PFSK-1 (cell line): ENCODE measurements around the gene ITK.

Experiments used
- FOXP2 ChIP-seq: optimal IDR thresholded peaks from 2 replicates; pipeline ENCODE3; 2011; ENCODE audit warnings: borderline replicate concordance, control low read depth, inconsistent platforms; ENCODE audit not compliant: insufficient read depth; ENCODE audit errors: extremely low read length, extremely low read depth
- POLR2AphosphoS5 ChIP-seq: IDR thresholded peaks from 2 replicates; pipeline ENCODE4 v1.6.1; 2012; ENCODE audit warnings: low read depth, mild to moderate bottlenecking, control low read depth, low read length, moderate library complexity
- REST ChIP-seq, 2 experiments: IDR thresholded peaks; 2 replicates each; pipeline versions ENCODE4 v1.6.1 to v1.8.0; 2011 to 2012; ENCODE audit warnings: low read depth in 2 of 2, low read length in 2 of 2, control low read depth in 1 of 2, inconsistent platforms in 1 of 2, mild to moderate bottlenecking in 1 of 2, moderate library complexity in 1 of 2; ENCODE audit not compliant: insufficient read depth in 1 of 2
- SIN3A ChIP-seq: IDR thresholded peaks from 2 replicates; pipeline ENCODE4 v1.6.1; 2012; ENCODE audit warnings: mild to moderate bottlenecking, low read length, moderate library complexity, borderline replicate concordance; ENCODE audit not compliant: insufficient read depth
- TAF1 ChIP-seq: IDR thresholded peaks from 2 replicates; pipeline ENCODE4 v1.6.1; 2012; ENCODE audit warnings: low read length, control low read depth, borderline replicate concordance; ENCODE audit not compliant: insufficient read depth

Gene ITK

GRCh38 chr5:157273131-157273556 is 92.5 kb downstream of the ITK start:
- TF ChIP-seq REST (IDR thresholded peaks at IDR 0.05; ENCODE audit: insufficient read depth in 1 of 2, low read depth in 2 of 2, low read length in 2 of 2), result no peak

GRCh38 chr5:157275403-157275802 is 94.8 kb downstream of the ITK start:
- TF ChIP-seq REST (IDR thresholded peaks at IDR 0.05; ENCODE audit: insufficient read depth in 1 of 2, low read depth in 2 of 2, low read length in 2 of 2) (no peak), FOXP2 (no peak), SIN3A (no peak), POLR2AphosphoS5 (no peak), TAF1 (no peak)

- TF ChIP-seq TAF1, result no peak
- no peak for TF ChIP-seq POLR2AphosphoS5
- no peak for TF ChIP-seq REST (IDR thresholded peaks at IDR 0.05; ENCODE audit: insufficient read depth in 1 of 2, low read depth in 2 of 2, low read length in 2 of 2)
- no peak for TF ChIP-seq FOXP2
- no peak for TF ChIP-seq SIN3A
Observed at GRCh38 chr5:157278319-157279037, 97.8 kb downstream of the ITK start.

- TF ChIP-seq SIN3A (no peak), TAF1 (no peak), FOXP2 (no peak), POLR2AphosphoS5 (no peak), REST (IDR thresholded peaks at IDR 0.05; ENCODE audit: insufficient read depth in 1 of 2, low read depth in 2 of 2, low read length in 2 of 2) (no peak)
Observed at GRCh38 chr5:157279605-157280239, 99.1 kb downstream of the ITK start.

GRCh38 chr5:157280927-157281326 is 100.3 kb downstream of the ITK start:
- TF ChIP-seq SIN3A (no peak), TAF1 (no peak), POLR2AphosphoS5 (no peak), FOXP2 (no peak), REST (IDR thresholded peaks at IDR 0.05; ENCODE audit: insufficient read depth in 1 of 2, low read depth in 2 of 2, low read length in 2 of 2) (no peak)
